Measurements from ENCODE around the gene SUSD6. TPM values are rescaled to one million over a fixed set of nuclear protein-coding genes. Genes with fewer than 3 reads are reported as not detected.
A peak's percentile ranks its signal among the peaks of the same experiment; 100 is the strongest.

SUSD6 gene
- total RNA-seq, 3 donors from 2014 or later (not counting 1 experiment from before 2014, with no cell fraction given) = 119 to 144 (median 140) TPM

GRCh38 chr14:69756298-69756697 lies 144.9 kb downstream of the SUSD6 start:
- intact Hi-C loops (cut with micrococcal nuclease) = no loop called here
- no peaks in the 10 kb centered on the region for H3K9me3 ChIP-seq (ENCODE audit: control insufficient read depth, insufficient read depth, low read length)

DNA sequence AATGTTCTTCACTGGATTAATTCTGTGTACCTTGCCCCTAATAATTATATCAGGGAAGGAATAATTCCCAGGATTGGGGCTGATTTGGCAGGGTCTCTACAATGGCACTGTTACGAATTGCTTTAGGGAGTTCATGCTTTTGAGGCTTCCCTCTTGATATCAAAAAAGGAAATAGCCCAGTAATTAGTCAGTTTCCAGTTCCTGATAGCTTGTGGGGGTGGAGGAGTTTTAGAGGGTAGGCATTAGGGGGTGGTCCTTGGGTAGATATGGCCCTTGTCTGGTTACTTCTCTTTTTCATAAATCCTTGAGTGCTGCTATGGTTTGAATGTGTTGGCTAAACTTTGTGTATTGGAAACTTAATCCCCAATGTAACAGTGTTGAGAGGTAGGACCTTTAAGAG lies 149.4 kb downstream of the SUSD6 start:
- H3K36me3 Mint-ChIP-seq = no peaks in the 10 kb centered on the region
- no peaks in the 10 kb centered on the region for H3K27me3 Mint-ChIP-seq (ENCODE audit: low read depth in 2 of 2)
- intact Hi-C loops (cut with micrococcal nuclease) = no loop called here
- peaks cover 10 to 15% of the 10 kb centered on the region in 2 donors for H3K4me1 Mint-ChIP-seq
- H3K4me3 ChIP-seq (ENCODE audit: low read length) = no peak overlapping the region
- H3K4me1 ChIP-seq (ENCODE audit: control insufficient read depth, insufficient read depth, low read length) = peaks cover 2% of the 10 kb centered on the region
- no peak for DNase-seq
- H3K27ac ChIP-seq (ENCODE audit: low read length) = no peak overlapping the region
- H3K36me3 ChIP-seq (ENCODE audit: control insufficient read depth, insufficient read depth, low read length) = no peaks in the 10 kb centered on the region
- TF ChIP-seq, protein P1, sequence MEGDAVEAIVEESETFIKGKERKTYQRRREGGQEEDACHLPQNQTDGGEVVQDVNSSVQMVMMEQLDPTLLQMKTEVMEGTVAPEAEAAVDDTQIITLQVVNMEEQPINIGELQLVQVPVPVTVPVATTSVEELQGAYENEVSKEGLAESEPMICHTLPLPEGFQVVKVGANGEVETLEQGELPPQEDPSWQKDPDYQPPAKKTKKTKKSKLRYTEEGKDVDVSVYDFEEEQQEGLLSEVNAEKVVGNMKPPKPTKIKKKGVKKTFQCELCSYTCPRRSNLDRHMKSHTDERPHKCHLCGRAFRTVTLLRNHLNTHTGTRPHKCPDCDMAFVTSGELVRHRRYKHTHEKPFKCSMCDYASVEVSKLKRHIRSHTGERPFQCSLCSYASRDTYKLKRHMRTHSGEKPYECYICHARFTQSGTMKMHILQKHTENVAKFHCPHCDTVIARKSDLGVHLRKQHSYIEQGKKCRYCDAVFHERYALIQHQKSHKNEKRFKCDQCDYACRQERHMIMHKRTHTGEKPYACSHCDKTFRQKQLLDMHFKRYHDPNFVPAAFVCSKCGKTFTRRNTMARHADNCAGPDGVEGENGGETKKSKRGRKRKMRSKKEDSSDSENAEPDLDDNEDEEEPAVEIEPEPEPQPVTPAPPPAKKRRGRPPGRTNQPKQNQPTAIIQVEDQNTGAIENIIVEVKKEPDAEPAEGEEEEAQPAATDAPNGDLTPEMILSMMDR (IDR thresholded peaks at IDR 0.05) = no peak
- H3K9me3 Mint-ChIP-seq = peaks cover 0 to 2% of the 10 kb centered on the region in 2 donors
- H3K4me3 Mint-ChIP-seq = no peak overlapping the region
- no peak for ATAC-seq
- 87% methylated on average over 1 of the region's 1 CpG for WGBS (ENCODE audit: insufficient coverage)
- H3K27me3 ChIP-seq (ENCODE audit: control insufficient read depth, insufficient read depth, low read length) = no peaks in the 10 kb centered on the region
- H3K27ac Mint-ChIP-seq = no peak overlapping the region
- H3K9me3 ChIP-seq (ENCODE audit: control insufficient read depth, insufficient read depth, low read length) = no peaks in the 10 kb centered on the region

More at GRCh38 chr14:69756298-69756697, 144.9 kb downstream of the SUSD6 start:
- TF ChIP-seq, protein P1 (IDR thresholded peaks at IDR 0.05) = no peak
- H3K36me3 ChIP-seq (ENCODE audit: control insufficient read depth, insufficient read depth, low read length) = no peaks in the 10 kb centered on the region
- peaks cover 8 to 10% of the 10 kb centered on the region in 2 donors for H3K4me1 Mint-ChIP-seq
- 85% methylated on average over 3 of the region's 3 CpGs for WGBS (ENCODE audit: insufficient coverage)
- no peaks in the 10 kb centered on the region for H3K27me3 ChIP-seq (ENCODE audit: control insufficient read depth, insufficient read depth, low read length)
- H3K4me3 Mint-ChIP-seq = no peak overlapping the region
- no peak overlapping the region for H3K27ac ChIP-seq (ENCODE audit: low read length)
- DNase-seq (no peak), ATAC-seq (no peak)
- no peak overlapping the region for H3K27ac Mint-ChIP-seq
- H3K4me3 ChIP-seq (ENCODE audit: low read length) = no peak overlapping the region
- no peaks in the 10 kb centered on the region for H3K36me3 Mint-ChIP-seq
- no peaks in the 10 kb centered on the region for H3K4me1 ChIP-seq (ENCODE audit: control insufficient read depth, insufficient read depth, low read length)
- no peaks in the 10 kb centered on the region for H3K27me3 Mint-ChIP-seq (ENCODE audit: low read depth in 2 of 2)
- H3K9me3 Mint-ChIP-seq = no peaks in the 10 kb centered on the region

DNA sequence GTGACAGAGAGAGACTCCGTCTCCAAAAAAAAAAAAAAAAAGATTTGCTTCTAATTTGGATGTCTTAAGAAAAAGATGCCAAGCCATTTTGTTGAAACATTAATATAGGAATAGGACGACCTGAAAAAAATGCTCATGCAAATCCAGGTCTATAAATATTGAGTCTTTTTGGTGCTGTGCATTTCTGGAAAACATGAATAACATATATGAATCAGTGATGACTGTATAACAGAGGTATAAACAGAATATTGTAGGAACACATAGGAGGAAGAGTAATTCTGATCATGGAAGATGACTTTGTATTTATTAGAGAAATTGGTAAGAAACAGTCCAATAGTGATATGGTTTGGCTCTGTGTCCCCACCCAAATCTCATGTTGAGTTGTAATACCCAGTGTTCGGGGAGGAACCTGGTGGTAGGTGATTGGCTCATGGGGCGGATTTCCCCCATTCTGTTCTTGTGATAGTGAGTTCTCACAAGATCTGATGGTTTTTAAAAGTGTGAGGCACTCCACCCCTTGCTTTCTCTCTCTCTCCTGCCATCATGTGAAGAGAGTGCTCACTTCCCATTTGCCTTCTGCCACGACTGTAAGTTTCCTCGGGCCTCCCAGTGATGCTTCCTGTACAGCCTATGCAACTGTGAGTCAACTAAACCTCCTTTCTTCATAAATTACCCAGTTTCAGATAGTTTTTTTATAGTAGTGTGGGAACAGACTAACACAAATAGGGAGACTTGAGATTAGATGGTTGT lies 152.5 kb downstream of the SUSD6 start:
- peaks cover 17% of the 10 kb centered on the region for H3K36me3 Mint-ChIP-seq
- H3K27me3 Mint-ChIP-seq (ENCODE audit: low read depth in 2 of 2) = no peaks in the 10 kb centered on the region
- peak; percentile 15 to 25 (median 17) for ATAC-seq
- intact Hi-C loops (cut with micrococcal nuclease) = no loop called here
- DNase-seq = peak in 1 of 2 donors; percentile 25
- H3K9me3 ChIP-seq (ENCODE audit: control insufficient read depth, insufficient read depth, low read length) = no peaks in the 10 kb centered on the region
- peaks cover 22% of the 10 kb centered on the region for H3K4me1 ChIP-seq (ENCODE audit: control insufficient read depth, insufficient read depth, low read length)
- WGBS (ENCODE audit: insufficient coverage) = 61% methylated on average over 6 of the region's 6 CpGs
- peaks cover 37 to 42% of the 10 kb centered on the region in 2 donors for H3K4me1 Mint-ChIP-seq
- no peaks in the 10 kb centered on the region for H3K27me3 ChIP-seq (ENCODE audit: control insufficient read depth, insufficient read depth, low read length)
- peaks cover 0 to 2% of the 10 kb centered on the region in 2 donors for H3K9me3 Mint-ChIP-seq
- TF ChIP-seq, protein P1 (IDR thresholded peaks at IDR 0.05) = no peak
- H3K27ac ChIP-seq (ENCODE audit: low read length) = peak overlapping the region; percentile 20
- H3K27ac Mint-ChIP-seq = peak overlapping the region; percentile 86 to 92
- H3K4me3 ChIP-seq (ENCODE audit: low read length) = no peak overlapping the region
- peak overlapping the region; percentile 52 for H3K4me3 Mint-ChIP-seq
- H3K36me3 ChIP-seq (ENCODE audit: control insufficient read depth, insufficient read depth, low read length) = peaks cover 10% of the 10 kb centered on the region

Other genes with a start within 250 kb of the SUSD6 start
- 100 to 1,000 TPM; 103 to 120 (median 113) TPM for gene ERH, start 213.3 kb upstream of the SUSD6 start, total RNA-seq
- gene SLC39A9, start 212.9 kb upstream of the SUSD6 start, total RNA-seq = 10 to 100 TPM; 30.9 to 34.6 (median 33.0) TPM
- gene PLEKHD1, start 126.9 kb upstream of the SUSD6 start, total RNA-seq = 1 to 10 TPM in 1 of 3 donors, under 1 TPM in 2; 0.78 to 1.0 (median 0.93) TPM
- gene CCDC177, start 36.7 kb upstream of the SUSD6 start, total RNA-seq = not detected
- gene SRSF5, start 155.5 kb downstream of the SUSD6 start, total RNA-seq = 1,000 to 10,000 TPM; 1,327 to 1,669 (median 1,634) TPM
- gene SLC10A1, start 185.6 kb downstream of the SUSD6 start, total RNA-seq = not detected